SHP77 treated with DMSO at 0.1 percent for 48 hours (cell line): ENCODE results near the gene SELE.

ENCODE experiments used
- DNase-seq: peaks from one replicate; lab custom pipeline; 2025; lab: John Stamatoyannopoulos, UW

SELE gene, protein sequence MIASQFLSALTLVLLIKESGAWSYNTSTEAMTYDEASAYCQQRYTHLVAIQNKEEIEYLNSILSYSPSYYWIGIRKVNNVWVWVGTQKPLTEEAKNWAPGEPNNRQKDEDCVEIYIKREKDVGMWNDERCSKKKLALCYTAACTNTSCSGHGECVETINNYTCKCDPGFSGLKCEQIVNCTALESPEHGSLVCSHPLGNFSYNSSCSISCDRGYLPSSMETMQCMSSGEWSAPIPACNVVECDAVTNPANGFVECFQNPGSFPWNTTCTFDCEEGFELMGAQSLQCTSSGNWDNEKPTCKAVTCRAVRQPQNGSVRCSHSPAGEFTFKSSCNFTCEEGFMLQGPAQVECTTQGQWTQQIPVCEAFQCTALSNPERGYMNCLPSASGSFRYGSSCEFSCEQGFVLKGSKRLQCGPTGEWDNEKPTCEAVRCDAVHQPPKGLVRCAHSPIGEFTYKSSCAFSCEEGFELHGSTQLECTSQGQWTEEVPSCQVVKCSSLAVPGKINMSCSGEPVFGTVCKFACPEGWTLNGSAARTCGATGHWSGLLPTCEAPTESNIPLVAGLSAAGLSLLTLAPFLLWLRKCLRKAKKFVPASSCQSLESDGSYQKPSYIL

DNA sequence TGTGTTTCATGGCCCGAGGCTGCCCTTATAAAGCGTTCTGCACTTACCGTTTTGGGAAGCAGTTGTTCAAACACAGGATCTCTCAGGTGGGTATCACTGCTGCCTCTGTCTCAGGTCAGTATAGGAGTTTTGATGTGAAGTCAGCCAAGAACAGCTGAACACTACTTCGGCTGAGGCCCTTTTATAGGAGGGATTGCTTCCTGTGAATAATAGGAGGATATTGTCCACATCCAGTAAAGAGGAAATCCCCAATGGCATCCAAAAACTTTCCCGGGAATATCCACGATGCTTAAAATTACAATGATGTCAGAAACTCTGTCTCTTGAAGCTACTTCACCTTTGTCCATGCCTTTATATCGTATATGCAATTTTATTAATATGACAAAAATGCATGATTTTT is at the start of gene SELE:
Gene SELE, minus strand, starts transcription at position 156 of the 400 bp plus-strand sequence. CDS start 467 bp downstream, outside the sequence.
- no peak for DNase-seq

DNA sequence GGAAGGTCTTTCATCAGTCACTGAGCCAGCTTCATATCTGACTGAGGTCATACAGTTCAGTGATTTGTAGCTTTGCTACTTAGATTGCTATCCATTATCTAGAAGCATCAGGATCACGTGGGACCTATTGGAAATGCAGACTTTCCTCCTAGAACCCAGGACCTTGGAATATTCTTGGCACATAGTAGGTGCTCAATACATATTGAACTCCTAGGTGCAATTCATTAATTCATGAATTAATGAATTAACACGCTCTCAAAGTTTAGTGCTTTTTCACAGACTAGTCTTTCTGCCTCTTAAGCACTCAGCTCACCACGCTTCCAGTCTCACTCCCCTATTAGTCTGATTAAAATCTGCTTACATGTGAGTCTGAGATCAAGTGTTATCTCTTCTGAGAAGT is 48.7 kb upstream of the SELE start:
- no peak for DNase-seq

DNA sequence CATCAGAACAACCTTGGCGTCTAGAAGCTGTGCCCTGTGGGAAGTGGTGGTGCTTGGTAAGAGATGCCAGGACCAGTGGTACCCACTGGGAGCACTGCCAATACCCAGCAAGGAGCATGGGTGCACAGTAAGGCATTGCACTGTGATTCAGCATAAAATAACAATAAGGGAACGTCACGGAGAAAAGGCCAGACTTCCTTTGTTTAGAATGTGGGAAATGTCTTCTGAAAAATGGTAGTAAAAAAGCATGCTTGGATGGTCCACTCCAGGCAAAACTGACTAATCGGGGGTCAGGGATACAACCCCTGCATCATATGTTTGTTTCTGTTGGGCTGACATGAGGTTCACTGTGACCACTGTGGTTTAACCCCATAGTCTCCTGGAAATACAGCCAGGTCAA is 46.1 kb upstream of the SELE start:
- DNase-seq, result no peak

DNA sequence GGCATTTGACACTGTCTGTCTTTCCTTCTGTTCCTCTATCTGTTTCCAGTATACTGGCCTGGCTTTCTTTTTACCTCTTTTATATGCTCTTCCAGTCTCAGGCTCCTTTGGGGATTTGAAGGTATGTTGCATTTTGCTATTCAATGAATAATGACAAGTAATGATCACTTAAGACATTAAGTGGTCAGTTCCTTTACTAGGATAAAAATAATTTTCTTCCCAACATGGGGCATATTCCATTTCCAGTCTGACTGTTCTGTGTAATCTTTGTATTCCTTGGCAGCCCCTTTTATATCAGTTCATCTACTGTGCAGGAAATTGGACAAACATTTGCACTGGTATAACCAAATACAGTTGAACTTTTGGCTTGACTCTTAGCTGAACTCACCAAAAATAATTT is 45.3 kb upstream of the SELE start:
- no peak for DNase-seq

DNA sequence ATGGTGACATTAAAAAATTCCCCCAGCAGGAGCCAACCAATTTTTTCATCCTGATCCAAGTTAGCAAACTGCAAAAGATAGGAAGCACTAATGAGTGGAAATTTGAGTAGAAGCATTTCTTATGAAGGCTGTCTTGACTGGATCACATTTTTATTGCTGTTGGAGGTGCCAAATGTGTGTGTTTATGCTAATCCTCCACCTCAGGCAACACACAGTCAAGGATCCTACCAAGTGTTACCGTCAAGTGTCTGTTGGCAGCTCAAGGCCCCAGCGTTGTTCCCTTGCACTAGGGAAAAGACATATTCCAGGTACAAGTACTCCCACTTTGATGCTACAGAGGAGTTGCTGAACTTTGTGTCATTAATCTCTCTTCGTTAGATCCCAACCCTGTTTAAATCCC is 42.6 kb upstream of the SELE start:
- no peak for DNase-seq

DNA sequence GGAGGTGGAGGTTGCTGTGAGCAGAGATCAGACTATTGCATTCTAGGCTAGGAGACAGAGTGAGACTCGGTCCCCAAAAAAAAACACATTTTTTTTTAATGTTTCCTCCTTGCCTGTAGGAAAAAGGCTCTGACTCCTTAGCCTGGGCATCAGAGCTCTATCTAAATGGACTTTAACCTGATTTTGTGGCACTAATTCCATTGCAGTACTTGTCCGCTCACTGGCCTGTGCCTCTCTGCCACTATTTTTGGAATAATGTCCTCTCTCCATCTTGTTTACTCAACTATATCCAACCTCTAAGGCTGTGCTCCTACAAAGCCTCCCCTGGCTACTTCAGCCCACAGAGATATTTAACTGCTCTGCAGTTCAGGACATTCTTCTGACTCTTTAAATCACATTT is 34.3 kb upstream of the SELE start:
- DNase-seq, result no peak

DNA sequence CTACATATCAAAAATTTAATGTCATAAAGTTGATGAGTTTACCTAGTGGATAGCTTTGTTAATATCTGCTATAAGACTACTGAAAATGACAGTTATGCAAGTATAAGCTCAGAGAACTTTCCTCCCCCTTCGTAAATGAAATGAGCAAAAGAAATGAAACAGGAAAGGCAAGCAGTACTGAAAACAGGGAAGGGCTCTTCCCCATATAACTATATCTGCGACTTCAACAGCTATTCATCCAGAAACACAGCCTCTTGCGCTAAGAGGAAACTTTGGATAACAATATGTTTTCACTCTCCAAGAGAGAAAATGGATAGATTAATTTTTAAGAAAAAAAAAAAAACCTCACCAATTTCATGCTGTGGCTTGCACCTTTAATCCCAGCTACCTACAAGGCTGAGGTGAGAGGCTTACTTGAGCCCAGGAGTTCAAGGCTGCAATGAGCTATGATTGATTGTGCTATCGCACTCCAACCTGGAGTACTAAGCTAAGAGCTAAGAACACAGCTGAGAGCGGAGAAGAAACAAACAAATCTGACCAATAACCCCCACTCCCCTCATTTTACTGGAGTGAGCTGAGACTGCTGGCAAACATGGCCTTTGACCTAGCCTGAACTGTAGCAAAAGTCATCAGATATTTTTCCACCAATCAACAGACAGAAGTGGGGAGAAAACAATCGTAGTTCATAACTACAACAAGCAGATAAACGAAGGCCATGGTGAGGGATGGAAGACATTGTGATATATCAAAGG is 31.9 kb upstream of the SELE start:
- DNase-seq, result no peak

DNA sequence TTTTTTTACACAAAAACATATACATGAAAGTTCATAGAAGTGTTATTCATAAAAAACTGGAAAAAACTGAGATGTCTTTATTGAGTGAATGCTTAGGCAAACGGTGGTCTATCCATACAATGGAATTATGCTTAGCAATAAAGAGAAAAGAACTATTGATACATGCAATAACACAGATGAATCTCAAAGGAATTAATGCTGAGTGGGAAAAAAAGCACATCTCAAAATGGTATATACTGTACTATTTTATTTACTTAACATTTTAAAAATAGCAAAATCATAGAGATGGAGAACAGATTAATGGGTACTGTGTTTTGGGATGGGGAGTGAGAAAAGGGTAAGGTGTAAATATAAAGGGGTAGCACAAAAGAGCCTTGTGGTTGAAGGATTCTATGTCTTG is 31.0 kb upstream of the SELE start:
- DNase-seq, result no peak

DNA sequence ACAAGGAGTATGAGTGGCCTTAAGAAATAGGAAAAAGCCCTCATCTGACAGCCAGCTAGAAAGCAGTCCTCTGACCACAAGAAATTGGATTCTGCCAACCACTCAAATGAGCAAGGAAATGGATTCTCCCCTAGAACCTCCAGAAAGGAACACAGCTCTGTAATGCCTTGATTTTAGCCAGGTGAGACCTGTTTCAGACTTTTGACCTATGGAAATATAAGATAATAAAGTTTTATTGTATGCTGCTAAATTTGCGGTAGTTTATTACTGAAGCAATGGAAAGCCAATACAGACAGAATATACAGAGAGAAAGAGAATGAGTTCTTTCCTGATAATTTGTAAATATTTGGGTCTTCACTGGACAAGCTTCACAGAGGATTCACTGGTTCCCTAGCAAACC is 28.8 kb upstream of the SELE start:
- no peak for DNase-seq

DNA sequence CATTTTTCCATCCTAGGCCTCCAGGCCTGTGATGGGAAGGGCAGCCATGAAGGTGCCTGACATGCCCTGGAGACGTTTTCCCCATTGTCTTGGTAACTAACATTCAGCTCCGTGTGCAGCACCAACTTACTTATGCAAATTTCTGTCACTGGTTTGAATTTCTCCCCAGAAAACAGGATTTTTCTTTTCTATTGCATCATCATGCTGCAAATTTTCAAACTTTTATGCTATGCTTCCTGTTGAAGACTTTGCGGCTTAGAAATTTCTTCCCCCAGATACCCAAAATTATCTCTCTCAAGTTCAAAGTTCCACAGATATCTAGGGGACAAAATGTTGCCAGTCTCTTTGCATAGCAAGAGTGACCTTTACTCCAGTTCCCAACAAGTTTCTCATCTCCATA is 25.2 kb upstream of the SELE start:
- no peak for DNase-seq

DNA sequence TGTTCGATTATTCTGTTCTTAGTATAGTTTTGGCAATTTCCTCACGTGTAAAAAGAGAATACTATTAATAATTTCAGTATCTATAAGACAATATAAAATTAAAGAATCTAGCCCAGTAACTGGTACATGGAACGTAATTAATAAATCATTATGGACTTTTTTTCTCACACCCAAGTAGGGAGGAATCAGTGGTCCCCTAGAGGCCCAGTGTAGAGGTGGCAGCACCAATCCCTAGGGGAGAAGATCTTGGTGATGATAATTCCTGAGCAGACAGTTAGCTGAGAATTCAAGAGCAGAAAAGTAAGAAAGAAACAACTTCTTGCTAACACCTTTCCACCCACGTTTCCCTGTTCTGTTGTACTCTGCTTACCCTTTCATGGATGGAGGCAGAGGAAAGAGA is 19.7 kb upstream of the SELE start:
- DNase-seq, result no peak

DNA sequence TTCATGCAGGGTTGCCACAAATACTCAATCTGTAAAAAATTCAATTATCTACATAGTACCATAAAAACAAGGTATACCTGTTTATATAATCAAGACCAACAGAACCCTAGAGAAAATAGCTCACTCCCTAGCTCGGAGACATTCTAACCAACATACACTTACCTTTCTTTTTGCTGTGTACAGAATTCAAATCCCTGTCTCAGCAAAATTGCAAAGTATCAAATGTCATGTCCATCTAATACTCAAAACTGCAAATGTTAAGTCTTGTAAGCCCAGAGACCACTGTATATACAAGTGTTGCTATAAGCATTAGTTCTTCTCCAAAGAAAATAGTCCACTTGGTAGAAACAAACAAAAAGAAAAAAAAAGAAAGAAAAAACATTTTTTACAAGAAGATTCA is 16.2 kb upstream of the SELE start:
- DNase-seq, result no peak

DNA sequence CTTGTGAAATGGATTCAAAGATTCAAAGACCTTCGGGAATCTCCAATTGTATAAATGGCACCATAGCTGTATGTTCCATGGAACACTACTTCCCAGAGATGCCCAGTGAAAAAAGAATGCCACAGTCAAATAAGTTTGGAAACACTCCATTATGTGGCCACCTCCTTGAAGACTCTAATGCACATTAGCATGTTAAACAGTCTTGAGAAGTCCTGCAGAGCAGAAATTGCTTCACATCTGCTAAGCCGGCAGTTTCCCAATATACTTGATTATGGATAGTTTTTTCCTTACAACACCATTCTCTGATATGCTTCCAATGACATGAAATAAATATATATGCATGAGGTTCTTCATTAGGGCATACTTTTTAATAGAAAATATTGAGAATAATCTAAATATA is 12.7 kb upstream of the SELE start:
- no peak for DNase-seq

DNA sequence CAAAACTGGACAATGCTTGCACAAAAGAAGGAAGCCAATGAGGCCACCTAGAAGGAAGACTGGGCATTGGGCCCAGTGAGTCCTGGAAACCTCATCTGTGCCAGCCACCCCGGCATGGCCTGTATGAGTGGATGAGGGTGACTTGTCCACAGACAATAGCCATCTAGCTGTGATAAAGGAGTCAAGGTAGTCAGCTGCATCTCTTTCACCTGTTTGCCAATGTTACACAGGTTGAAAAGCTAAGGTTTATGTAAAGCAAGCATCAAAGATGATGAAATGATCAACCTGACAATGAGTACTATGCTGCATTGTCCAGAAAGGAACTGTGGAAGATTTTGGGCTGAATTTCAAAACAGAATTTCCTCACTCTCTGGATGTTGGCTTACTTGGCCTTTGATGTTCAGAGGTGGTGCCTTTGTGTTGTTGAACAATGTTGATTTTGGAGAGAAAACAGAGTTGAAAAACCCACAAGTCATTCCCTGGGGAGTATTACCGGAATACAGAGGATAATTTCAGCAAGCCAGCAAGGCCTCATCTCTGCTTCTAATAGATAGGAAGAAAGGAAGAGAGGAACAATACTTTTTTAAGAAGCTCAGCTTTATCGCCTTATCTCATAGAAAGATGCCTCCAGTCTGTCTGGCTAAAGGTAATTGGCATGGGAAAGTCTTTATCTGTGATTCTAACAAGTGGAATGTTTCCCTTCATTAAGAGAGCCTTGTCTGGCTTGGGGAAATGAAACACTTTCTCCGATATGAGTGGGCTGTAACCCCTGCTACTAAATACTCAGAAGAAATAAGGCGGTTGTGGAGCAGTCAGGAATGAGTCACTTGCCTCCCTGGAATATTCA is 11.4 kb upstream of the SELE start:
- no peak for DNase-seq

DNA sequence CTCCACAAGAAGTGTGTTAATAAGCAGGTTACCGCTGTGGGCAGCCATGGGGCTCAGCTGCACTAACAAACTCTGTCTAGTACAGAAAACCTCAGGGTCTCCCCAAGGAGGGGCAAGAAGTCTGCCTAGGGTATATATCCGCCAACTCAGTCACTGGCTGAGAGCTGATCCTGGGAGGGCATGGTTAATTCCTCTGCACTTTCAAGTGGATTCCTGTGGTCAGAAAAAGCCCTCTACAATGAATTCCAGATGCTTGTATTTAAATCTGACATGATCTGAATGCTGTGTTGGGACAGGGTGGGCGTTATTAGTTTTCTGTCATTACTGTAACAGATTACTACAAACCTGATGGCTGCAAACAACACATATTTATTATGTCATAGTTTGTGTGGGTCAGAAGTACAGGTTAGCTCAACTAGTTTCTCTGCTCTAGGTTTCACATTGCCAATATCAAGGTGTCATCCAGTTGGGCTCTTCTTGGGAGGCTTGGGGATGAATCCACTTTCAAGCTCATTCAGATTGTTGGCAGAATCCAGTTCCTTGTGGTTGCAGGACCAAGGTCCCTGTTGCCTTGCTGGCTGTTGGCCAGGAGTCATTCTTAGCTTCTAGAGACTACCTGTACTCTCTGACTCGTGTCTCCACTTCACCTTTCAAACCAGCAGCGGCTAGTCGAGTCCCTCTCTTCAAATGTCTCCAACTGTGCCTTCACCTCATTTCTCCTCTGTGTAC is 8.0 kb upstream of the SELE start:
- no peak for DNase-seq

DNA sequence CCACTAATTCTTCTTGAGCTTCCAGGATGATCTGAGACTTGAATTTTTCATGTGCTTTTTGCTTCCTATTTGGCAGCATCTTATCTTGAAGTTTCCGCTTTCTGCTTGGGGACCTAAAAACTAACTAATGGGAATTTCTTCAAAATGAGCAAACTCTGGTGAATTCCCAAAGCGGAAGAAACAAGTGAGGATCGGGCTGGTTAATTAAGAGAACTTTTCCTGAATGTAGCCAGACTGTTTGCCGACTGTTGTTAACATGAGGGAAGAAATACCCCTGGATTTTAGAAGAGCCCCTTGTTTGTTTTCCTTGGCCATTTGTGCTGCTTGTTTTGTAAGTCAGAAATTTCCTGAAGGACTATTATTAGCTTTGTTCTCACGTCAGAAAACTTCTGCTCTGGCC is 6.1 kb upstream of the SELE start:
- no peak for DNase-seq

DNA sequence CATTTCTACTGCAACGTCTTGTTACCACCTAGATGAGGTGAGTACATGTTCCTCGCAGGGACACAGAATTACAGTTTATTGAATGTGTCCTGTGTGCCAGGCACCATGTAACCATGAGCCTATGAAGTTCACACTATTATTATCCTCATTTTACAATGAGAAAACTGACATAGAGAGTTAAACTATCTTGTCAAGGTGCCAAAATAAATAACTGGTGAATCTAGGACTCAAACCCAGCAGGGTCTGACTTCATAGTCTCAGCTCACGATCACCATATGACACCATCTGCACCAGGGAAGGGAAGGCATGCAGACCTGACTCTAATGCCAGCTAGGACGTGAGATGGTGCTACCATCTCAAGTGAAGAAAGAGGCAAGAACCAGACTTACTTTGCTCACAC is 2.4 kb downstream of the SELE start:
- no peak for DNase-seq

DNA sequence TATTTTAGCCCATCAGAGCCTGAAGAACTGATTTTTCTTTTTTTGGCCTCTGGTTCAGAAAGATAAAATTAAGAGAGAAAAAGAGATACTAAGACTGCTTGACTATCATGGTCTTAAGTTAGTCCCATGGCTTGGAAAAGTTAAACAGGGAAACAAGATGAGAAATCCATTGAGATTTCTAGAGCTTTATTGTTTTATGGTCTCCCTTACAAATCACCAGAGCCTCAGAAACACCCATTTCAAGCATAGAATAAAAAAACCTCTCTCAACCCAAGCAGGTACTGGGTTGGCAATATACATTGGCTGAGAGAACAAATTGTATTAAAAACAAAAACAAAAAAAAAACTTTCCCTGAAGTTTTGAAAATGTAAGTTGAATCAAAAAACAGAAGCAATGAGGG is 3.9 kb downstream of the SELE start:
- no peak for DNase-seq

DNA sequence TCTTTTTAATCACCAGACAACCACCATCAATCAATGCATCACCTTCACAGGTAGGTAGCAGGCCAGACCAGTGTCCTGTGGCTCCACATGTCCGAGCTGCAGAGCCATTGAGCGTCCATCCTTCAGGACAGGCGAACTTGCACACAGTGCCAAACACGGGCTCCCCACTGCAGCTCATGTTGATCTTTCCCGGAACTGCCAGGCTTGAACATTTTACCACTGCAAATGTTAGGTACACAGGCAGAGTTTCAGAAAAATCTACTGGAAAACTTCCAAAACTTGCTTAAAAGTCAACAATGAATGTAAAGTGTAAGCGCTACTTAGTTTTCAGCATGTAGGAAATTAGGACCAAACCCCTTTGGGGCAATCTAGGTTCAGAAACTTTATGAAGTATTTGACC is 6.6 kb downstream of the SELE start:
- DNase-seq, result no peak

DNA sequence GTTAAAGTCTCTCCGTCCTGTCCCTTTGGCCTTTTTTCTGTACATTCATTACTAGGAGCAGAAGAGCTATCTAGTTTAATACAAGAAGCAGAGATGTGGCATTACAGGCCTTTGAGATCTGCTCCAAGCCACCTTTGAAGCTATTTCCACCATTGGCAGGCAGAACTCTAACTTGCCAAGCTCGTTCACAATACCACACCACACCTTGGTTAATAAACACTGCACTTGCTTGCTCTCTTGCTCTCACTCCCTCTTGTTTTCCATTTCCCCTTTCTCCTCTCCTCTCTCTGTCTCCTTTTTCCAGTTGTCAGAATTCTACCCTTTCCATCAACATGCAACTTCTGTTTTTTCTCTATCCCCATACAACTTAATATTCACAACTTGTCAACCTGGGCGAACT is 7.0 kb downstream of the SELE start:
- no peak for DNase-seq

DNA sequence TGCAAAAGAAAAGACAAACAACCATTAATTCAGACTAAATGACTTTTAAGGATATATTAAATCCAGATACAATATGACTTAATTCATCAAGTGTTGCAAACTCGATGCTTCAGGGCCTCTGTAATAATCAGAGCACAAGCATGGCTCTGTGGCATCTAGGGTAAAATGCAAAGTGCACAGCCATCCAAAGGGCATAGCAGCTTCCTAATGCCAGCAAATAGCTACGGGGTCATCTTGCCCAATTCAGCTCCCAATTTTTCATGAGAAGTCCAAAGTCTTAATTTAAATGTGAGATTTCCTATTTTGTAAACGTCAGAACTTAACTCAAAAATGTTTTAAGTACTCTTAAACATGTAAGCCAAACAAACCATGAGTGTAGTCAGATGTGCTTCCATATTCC is 7.9 kb downstream of the SELE start:
- no peak for DNase-seq

DNA sequence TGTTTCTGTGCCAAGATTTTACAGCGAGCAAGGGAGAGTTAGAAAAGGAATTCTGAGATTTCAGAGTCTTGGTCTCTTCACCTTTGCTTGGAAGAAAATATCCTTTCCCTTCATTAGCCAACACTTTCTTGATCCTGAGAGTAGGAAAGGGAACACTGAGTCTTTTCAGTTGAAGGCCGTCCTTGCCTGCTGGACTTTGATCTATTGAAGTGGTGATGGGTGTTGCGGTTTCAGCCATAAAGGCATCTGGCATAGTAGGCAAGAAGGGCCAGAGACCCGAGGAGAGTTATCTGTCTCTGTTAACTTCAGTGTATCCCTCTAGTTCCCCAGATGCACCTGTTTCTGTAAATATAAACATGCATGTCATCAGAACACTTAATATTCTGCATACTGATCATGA is 9.7 kb downstream of the SELE start:
- no peak for DNase-seq
